Thoracic aorta (tissue), 2 donors: ENCODE measurements around the gene TENM3. TPM values are rescaled to one million over a fixed set of nuclear protein-coding genes. Genes with fewer than 3 reads are reported as not detected.
"Not testable (repeated sequence)": the region's sequence is repeated elsewhere in the genome, so short reads cannot be mapped to it uniquely, and the experiment has no call there.

Experiments used
- ATAC-seq: fragments of 150-250 bp; one replicate; pipeline ENCODE4 v1.8.0; 2017; ENCODE audit warnings: low read depth; ENCODE audit not compliant: insufficient number of reproducible peaks, low FRiP score
- DNase-seq: peaks from one replicate; pipeline ENCODE4 v3.0.0-alpha.2; 2020; ENCODE audit warnings: low spot score
- H3K27ac ChIP-seq, 2 donors: fragments of 200-600 bp; sonication (generic); 1 replicate in 1 of 2; 2 replicates in 1 of 2; pipeline ENCODE4 v1.5.1; 2016; ENCODE audit warnings: mild to moderate bottlenecking in 2 of 2, moderate library complexity in 2 of 2
- H3K27me3 ChIP-seq: fragments of 200-600 bp; sonication (generic); replicated peaks from 2 replicates; pipeline ENCODE4 v1.6.0; 2016; ENCODE audit warnings: mild to moderate bottlenecking; ENCODE audit not compliant: insufficient read depth
- H3K36me3 ChIP-seq: fragments of 200-600 bp; sonication (generic); one replicate; pipeline ENCODE4 v1.5.1; 2016
- H3K4me1 ChIP-seq, 2 donors: fragments of 200-600 bp; sonication (generic); 1 replicate in 1 of 2; 2 replicates in 1 of 2; pipeline versions ENCODE4 v1.5.1 to v1.6.0; 2016; ENCODE audit warnings: low read depth in 2 of 2, mild to moderate bottlenecking in 1 of 2; ENCODE audit not compliant: control insufficient read depth in 1 of 2
- H3K4me3 ChIP-seq: fragments of 200-600 bp; sonication (generic); 2 replicates; pipeline ENCODE4 v1.5.1; 2016; ENCODE audit warnings: mild to moderate bottlenecking
- H3K9me3 ChIP-seq: fragments of 200-600 bp; sonication (generic); 2 replicates; pipeline ENCODE4 v1.5.1; 2016
- CTCF ChIP-seq: fragments of 200-600 bp; sonication (generic); IDR thresholded peaks from one replicate; pipeline ENCODE4 v1.5.1; 2019; ENCODE audit warnings: antibody characterized with exemption
- total RNA-seq, 2 donors: library from RNA; depleted of rRNA; stranded (reverse); fragments of >200 nt; gene quantifications; one replicate each; pipeline versions ENCODE4 v1.1.0 to v1.2.3, GENCODE V29; 2016

TENM3 gene
- total RNA-seq, 2 donors from 2014 or later = 0.68 to 8.0 TPM

GRCh38 chr4:182808673-182809416, 565.6 kb downstream of the TENM3 start:
- H3K4me1 ChIP-seq = no peaks in the 10 kb centered on the region
- H3K36me3 ChIP-seq = no peaks in the 10 kb centered on the region
- no peak overlapping the region for H3K27ac ChIP-seq
- no peak for DNase-seq
- ATAC-seq = no peak
- H3K27me3 ChIP-seq = no peaks in the 10 kb centered on the region
- TF ChIP-seq CTCF = no peak
- H3K9me3 ChIP-seq = no peaks in the 10 kb centered on the region
- no peak overlapping the region for H3K4me3 ChIP-seq

- Histone ChIP-seq H3K9me3 (no peaks in the 10 kb centered on the region), H3K4me3 (no peak overlapping the region), H3K36me3 (no peaks in the 10 kb centered on the region), H3K27ac (no peak overlapping the region), H3K4me1 (no peaks in the 10 kb centered on the region), H3K27me3 (no peaks in the 10 kb centered on the region)
- DNase-seq = no peak
- no peak for TF ChIP-seq CTCF
- no peak for ATAC-seq
These were observed 566.4 kb downstream of the TENM3 start for GRCh38 chr4:182809417-182810102.

GRCh38 chr4:182810103-182810615, 567.0 kb downstream of the TENM3 start:
- H3K27me3 ChIP-seq = no peaks in the 10 kb centered on the region
- ATAC-seq (no peak), DNase-seq (no peak)
- no peak overlapping the region for H3K27ac ChIP-seq
- TF ChIP-seq CTCF = no peak
- no peaks in the 10 kb centered on the region for H3K9me3 ChIP-seq
- no peaks in the 10 kb centered on the region for H3K4me1 ChIP-seq
- H3K36me3 ChIP-seq = no peaks in the 10 kb centered on the region
- no peak overlapping the region for H3K4me3 ChIP-seq

- H3K27me3 ChIP-seq = no peaks in the 10 kb centered on the region
- TF ChIP-seq CTCF = no peak
- no peaks in the 10 kb centered on the region for H3K4me1 ChIP-seq
- no peak overlapping the region for H3K27ac ChIP-seq
- no peak for DNase-seq
- H3K36me3 ChIP-seq = no peaks in the 10 kb centered on the region
- no peaks in the 10 kb centered on the region for H3K9me3 ChIP-seq
- H3K4me3 ChIP-seq = no peak overlapping the region
- no peak for ATAC-seq
These were observed 569.7 kb downstream of the TENM3 start for GRCh38 chr4:182812916-182813315.

GRCh38 chr4:182814065-182814464, 570.9 kb downstream of the TENM3 start:
- H3K4me3 ChIP-seq, ATAC-seq, H3K9me3 ChIP-seq, H3K36me3 ChIP-seq, H3K27me3 ChIP-seq, H3K27ac ChIP-seq, H3K4me1 ChIP-seq, DNase-seq: not testable (repeated sequence)
